ENCODE data around the gene LOXL1.

The LOXL1 gene, protein sequence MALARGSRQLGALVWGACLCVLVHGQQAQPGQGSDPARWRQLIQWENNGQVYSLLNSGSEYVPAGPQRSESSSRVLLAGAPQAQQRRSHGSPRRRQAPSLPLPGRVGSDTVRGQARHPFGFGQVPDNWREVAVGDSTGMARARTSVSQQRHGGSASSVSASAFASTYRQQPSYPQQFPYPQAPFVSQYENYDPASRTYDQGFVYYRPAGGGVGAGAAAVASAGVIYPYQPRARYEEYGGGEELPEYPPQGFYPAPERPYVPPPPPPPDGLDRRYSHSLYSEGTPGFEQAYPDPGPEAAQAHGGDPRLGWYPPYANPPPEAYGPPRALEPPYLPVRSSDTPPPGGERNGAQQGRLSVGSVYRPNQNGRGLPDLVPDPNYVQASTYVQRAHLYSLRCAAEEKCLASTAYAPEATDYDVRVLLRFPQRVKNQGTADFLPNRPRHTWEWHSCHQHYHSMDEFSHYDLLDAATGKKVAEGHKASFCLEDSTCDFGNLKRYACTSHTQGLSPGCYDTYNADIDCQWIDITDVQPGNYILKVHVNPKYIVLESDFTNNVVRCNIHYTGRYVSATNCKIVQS

GRCh38 chr15:73926219-73927002 is at the start of gene LOXL1:
TSS of gene LOXL1 (plus strand) at chr15:73926462. CDS start at chr15:73926784, 322 bp downstream.
- DNase-seq, result no peak

- no peak for DNase-seq
Observed at GRCh38 chr15:73879426-73879825, 46.8 kb upstream of the LOXL1 start.

- no peak for DNase-seq
Observed at GRCh38 chr15:73881579-73882320, 44.5 kb upstream of the LOXL1 start.

DNA sequence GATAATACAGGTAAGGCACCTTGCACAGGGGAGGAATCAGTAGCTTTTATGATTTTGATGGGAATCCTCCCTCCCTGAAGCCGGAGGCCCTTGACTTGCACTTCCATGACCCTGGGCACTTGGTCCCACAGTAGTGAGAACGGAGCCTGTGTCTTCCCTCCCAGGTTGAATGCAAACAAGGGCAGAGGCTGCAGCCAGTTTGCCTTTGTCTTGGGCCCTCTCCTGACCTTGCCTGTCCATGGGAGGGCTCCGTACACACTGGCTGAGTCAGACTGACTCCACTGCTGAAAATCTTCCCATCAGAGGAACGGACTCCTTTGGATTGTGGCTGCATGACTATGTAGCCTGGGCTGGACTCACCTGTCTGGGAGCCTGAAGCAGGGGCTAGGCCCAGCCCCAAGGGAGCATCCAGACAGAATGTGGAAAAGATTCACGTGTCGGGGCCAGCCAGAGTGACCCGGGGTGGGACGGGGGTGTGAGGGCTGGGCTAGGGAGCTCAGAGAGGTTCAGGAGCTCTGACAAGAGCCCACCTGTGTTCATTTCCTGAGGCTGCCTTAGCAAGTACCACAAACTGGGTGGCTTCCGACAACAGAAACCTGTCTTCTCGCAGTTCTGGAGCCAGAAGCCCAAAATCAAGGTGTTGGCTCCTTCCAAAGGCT is 43.4 kb upstream of the LOXL1 start:
- no peak for DNase-seq

DNA sequence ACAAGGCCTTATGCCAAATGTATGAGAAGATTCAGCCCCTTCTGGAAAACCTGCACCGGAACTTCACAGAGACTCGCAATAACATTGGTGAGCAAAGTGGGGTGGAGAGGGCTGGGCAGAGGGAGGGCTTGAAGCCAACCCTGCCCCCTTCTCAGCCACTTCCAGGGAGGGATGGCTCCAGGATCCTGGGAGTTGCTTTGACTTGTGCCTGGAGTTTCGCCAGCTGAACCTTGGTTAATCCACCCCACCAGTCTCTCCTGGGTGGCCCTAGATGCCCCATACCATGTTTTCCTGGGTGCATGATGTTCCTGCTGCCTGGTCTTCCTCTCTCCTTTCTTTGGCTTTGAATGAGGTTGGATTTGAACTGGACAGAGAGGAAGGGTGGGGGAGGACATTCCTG is 42.1 kb upstream of the LOXL1 start:
- DNase-seq, result no peak

- no peak for DNase-seq
Observed at GRCh38 chr15:73885954-73886700, 40.1 kb upstream of the LOXL1 start.

DNA sequence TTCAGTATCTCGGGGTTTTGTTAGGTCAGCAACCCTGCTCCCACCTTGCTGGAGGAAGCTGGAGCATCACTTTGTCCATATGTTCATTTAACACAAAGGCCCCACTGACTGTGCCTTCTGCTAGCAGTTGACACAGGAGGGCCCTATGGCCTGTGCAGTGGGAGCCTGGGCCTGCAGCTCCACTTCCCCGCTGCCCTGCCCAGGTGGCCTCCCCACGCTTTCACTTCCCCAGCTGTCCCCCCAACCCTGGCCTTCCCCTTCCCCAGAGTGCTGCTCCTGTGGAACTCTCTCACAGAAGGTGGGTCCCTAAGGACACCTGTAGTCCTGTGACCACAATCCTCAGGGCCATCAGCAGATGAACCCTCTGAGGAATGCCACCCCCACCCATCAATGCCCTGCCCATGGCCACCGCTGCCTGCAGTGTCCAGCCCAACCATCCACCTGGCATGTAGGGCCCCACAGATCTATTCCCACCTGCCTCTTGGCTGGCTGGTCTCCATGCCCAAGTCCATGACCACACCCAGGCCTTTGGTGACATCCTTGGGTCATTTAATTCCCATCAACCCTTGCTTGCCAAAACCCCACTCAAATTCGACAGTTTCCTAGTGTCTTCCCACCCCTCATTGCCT is 39.4 kb upstream of the LOXL1 start:
- no peak for DNase-seq

DNA sequence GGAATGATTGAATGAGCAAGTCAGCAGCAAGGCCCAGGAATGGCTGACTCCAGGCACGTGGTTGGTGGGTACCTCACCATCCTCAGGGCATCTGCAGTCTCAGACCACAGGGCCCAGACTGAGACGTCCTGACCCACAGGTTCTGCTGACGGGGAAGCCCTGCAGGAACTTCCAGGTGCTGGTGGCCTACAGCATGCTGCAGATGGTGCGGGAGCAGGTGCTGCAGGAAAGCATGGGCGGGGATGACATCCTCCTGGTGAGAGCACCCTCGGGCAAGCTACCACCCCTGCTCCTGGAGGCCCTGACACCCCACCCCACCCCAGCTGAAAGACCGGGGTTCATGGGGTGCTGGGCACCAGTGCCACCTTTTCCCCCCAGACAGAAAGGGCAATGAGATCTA is 38.8 kb upstream of the LOXL1 start:
- DNase-seq, result no peak

DNA sequence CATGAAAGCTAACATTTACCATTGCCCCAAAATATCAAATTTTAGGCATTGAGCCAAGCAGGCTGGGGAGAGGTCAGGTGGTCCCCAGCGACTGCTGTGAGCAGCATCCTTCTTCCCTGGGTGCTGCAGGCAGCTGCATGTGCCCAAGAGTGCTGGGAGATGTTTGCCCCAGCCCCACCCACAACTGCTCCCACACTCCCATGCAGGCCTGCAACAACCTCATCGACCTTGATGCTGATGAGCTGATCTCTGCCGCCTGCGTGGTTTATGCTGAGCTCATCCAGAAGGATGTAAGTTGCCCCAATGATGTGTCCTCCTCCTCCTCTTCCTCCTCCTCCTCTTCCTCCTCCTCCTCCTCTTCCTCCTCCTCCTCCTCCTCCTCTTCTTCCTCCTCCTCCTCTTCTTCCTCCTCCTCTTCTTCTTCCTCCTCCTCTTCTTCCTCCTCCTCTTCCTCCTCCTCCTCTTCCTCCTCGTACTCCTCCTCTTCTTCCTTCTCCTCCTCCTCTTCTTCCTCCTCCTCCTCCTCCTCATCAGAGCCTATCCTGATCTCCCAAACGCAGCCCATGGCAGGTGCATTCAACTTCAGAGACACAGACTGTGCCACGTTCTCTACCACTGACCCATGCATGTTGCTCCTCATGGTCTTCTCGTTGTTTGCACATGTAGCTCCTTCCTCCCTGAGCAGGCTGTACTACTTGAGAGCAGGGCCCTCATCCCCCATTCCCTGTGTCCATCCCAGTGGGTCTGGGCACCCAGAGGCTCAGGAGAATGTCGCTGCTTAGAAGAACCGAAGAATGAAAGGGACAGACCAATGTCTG is 37.8 kb upstream of the LOXL1 start:
- DNase-seq, result no peak

- no peak for DNase-seq
Observed at GRCh38 chr15:73889053-73889761, 37.1 kb upstream of the LOXL1 start.

DNA sequence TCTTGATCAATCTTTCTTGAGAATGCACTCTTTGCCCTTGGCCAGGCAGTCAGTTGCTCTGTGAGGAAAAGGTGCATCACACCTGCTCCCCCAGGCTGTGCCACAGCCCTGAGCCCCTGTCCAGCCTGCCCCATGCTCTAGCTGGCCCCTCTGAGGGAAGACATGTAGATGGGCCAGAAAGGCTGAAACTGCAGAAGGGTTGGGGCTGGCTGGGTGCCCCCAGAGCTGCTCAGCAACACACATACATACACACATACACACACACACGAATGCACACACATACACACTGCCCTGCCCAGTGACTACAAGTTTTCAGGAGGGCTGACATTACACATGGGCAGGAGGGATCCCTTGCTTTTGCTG is 36.5 kb upstream of the LOXL1 start:
- no peak for DNase-seq

- no peak for DNase-seq
Observed at GRCh38 chr15:73891328-73892315, 34.6 kb upstream of the LOXL1 start.

DNA sequence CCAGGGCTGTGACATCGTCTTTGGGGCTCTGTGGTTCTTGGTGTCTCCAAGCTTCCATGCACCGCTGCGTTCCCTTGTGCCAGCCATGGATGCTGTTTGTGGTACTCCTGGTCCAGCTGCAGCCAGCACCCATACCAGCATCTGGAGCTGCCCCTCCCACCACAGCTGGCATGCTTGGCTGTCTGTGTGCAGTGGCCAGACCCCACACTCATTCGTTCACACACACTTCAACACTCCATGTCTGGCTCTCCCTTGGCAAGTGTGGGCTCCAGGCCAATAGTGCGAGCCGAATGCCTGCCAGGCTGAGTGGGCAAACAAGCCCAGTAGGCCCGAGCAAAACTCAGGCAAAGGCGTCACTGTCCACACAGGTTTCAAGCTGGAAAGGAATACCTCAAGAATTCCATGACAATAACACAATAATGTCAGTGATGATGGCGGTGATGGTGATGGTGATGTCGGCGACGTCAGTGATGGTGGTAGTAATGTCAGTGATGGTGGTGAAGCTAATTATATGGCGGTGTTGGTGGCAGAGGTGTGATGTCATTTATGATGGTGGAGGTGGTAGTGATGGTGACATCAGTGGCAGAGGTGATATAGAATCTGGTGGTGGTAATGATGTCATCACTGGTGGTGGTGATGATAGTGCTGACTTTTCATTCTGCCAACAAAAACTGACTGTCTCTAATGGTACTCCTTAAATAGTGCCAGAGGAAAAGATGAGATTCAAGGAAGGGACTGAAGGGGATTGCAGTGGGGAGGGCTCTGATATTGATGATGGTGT is 33.6 kb upstream of the LOXL1 start:
- no peak for DNase-seq

- DNase-seq, result no peak
Observed at GRCh38 chr15:73894133-73894814, 32.0 kb upstream of the LOXL1 start.

GRCh38 chr15:73897441-73898261 is 28.6 kb upstream of the LOXL1 start:
- DNase-seq, result peak; percentile 43

All from stimulated activated CD4-positive, alpha-beta T cell treated with anti-CD3 and anti-CD28 coated beads, Interleukin-4, amount 100 ng/mL, for 1 hour (primary cell).